NCI-H2107 treated with DMSO at 0.1 percent for 48 hours (cell line): Measurements from ENCODE around the gene C16orf74.

ENCODE experiments used
- DNase-seq: peaks from one replicate; lab custom pipeline; 2025; ENCODE audit not compliant: unreplicated experiment; lab: John Stamatoyannopoulos, UW

Gene C16orf74

GRCh38 chr16:85750827-85751697, at the start of gene C16orf74:
Gene C16orf74 (minus strand): TSS chr16:85751096. CDS start chr16:85735217, 15,879 bp downstream.
- no peak for DNase-seq

GRCh38 chr16:85800321-85800669, 49.4 kb upstream of the C16orf74 start:
- no peak for DNase-seq

- peak; percentile 70 for DNase-seq
These were observed 48.8 kb upstream of the C16orf74 start, which contains the start of the genes COX4I1 and EMC8 for GRCh38 chr16:85799497-85800320. Gene COX4I1 (plus strand): TSS chr16:85799695. CDS start chr16:85801206, 1,511 bp downstream. Gene EMC8 (minus strand): TSS chr16:85799544. CDS start chr16:85799295, 249 bp downstream.

- DNase-seq = no peak
These were observed 48.1 kb upstream of the C16orf74 start for GRCh38 chr16:85798901-85799496.

- DNase-seq = no peak
These were observed 47.4 kb upstream of the C16orf74 start for GRCh38 chr16:85798283-85798776.

- DNase-seq = no peak
These were observed 45.7 kb upstream of the C16orf74 start for GRCh38 chr16:85796599-85796998.

GRCh38 chr16:85796152-85796551, 45.3 kb upstream of the C16orf74 start:
- DNase-seq = no peak

GRCh38 chr16:85794696-85795095, 43.8 kb upstream of the C16orf74 start:
- no peak for DNase-seq

GRCh38 chr16:85793662-85794298, 42.9 kb upstream of the C16orf74 start:
- DNase-seq = no peak

GRCh38 chr16:85789773-85790172, 38.9 kb upstream of the C16orf74 start:
- DNase-seq = no peak

GRCh38 chr16:85788819-85789218, 37.9 kb upstream of the C16orf74 start:
- DNase-seq = no peak

GRCh38 chr16:85785927-85786326, 35.0 kb upstream of the C16orf74 start:
- no peak for DNase-seq

GRCh38 chr16:85784813-85785212, 33.9 kb upstream of the C16orf74 start:
- DNase-seq = no peak

GRCh38 chr16:85783441-85783840, 32.5 kb upstream of the C16orf74 start:
- no peak for DNase-seq

GRCh38 chr16:85782451-85782850, 31.6 kb upstream of the C16orf74 start:
- no peak for DNase-seq

GRCh38 chr16:85781695-85782370, 30.9 kb upstream of the C16orf74 start:
- no peak for DNase-seq

- no peak for DNase-seq
These were observed 30.3 kb upstream of the C16orf74 start for GRCh38 chr16:85781156-85781555.

GRCh38 chr16:85780281-85780680, 29.4 kb upstream of the C16orf74 start:
- DNase-seq = no peak

- no peak for DNase-seq
These were observed 28.0 kb upstream of the C16orf74 start for GRCh38 chr16:85778873-85779272.
